Small intestine (tissue), 7 donors: ENCODE measurements around the gene PSMC1. TPM values are rescaled to one million over a fixed set of nuclear protein-coding genes. Genes with fewer than 3 reads are reported as not detected.

Experiments used
- DNase-seq, 2 donors: peaks; one replicate each; pipeline versions ENCODE4 v3.0.0 to v3.0.0-alpha.2; 2013
- FAIRE-seq: peaks from 2 replicates; lab custom pipeline; 2012; peaks lifted over from hg19 to GRCh38; lab: Jason Lieb, UNC
- H3K27ac ChIP-seq, 3 donors: one replicate each; pipeline ENCODE4 v1.5.1; 2013; ENCODE audit warnings: low read length in 2 of 3, mild to moderate bottlenecking in 2 of 3, control low read depth in 1 of 3, inconsistent platforms in 1 of 3, low read depth in 1 of 3, moderate library complexity in 1 of 3
- H3K27me3 ChIP-seq, 3 donors: one replicate each; pipeline ENCODE4 v1.6.1; 2013; ENCODE audit warnings: low read length in 3 of 3, inconsistent platforms in 1 of 3; ENCODE audit not compliant: control insufficient read depth in 3 of 3, insufficient read depth in 3 of 3
- H3K36me3 ChIP-seq, 3 donors: one replicate each; pipeline ENCODE4 v1.6.1; 2013; ENCODE audit warnings: low read length in 3 of 3, inconsistent platforms in 1 of 3, low read depth in 1 of 3, mild to moderate bottlenecking in 1 of 3, moderate library complexity in 1 of 3; ENCODE audit not compliant: control insufficient read depth in 3 of 3, insufficient read depth in 2 of 3
- H3K4me1 ChIP-seq, 3 donors: one replicate each; pipeline ENCODE4 v1.6.1; 2013; ENCODE audit warnings: low read length in 2 of 3, inconsistent platforms in 1 of 3, low read depth in 1 of 3, mild to moderate bottlenecking in 1 of 3, moderate library complexity in 1 of 3; ENCODE audit not compliant: control insufficient read depth in 3 of 3, insufficient read depth in 2 of 3
- H3K4me3 ChIP-seq, 3 donors: one replicate each; pipeline ENCODE4 v1.5.1; 2013; ENCODE audit warnings: low read length in 3 of 3, control low read depth in 1 of 3, inconsistent platforms in 1 of 3, low read depth in 1 of 3, mild to moderate bottlenecking in 1 of 3, moderate library complexity in 1 of 3
- H3K9me3 ChIP-seq, 2 donors: one replicate each; pipeline ENCODE4 v1.6.1; 2013; ENCODE audit warnings: low read depth in 1 of 2, low read length in 1 of 2; ENCODE audit not compliant: control insufficient read depth in 2 of 2, insufficient read depth in 1 of 2
- WGBS, 3 donors: extraction: QIAGEN DNeasy Blood & Tissue Kit; methylation state at CpG; one replicate each; pipeline ENCODE4 v1.1.7; 2013; 5-methylcytosine and 5-hydroxymethylcytosine counted together
- polyA plus RNA-seq, 4 donors: library from polyadenylated mRNA; stranded (reverse) in 3 of 4; unstranded in 1 of 4; fragments of 200-250 nt in 3 of 4; fragments of 120-200 nt in 1 of 4; gene quantifications; one replicate each; pipeline versions ENCODE4 v1.2.1 to v1.2.3, GENCODE V29; 2013
- donor health status: healthy with polysubstance abuse.
- donor health status: control.
- donor health status: control.
- donor health status: Bipolar disorder and iron deficiency.
- donor health status: healthy.

The PSMC1 gene
- polyA plus RNA-seq, 4 donors, result 85.0 to 172 (median 127) TPM

GRCh38 chr14:90318016-90318415 lies 61.7 kb downstream of the PSMC1 start:
- peak in 1 of 2 donors; percentile 49 for DNase-seq
- FAIRE-seq, result no peak
- no peaks in the 10 kb centered on the region for H3K9me3 ChIP-seq
- WGBS, 3 donors, result 26 to 67% (median 38%) methylated on average over 4 of the region's 4 CpGs
- no peaks in the 10 kb centered on the region for H3K27me3 ChIP-seq
- H3K4me1 ChIP-seq, result peaks cover 0 to 3% (median 0%) of the 10 kb centered on the region in 3 donors
- H3K27ac ChIP-seq, result no peak overlapping the region
- no peak overlapping the region for H3K4me3 ChIP-seq
- H3K36me3 ChIP-seq, result peaks cover 2 to 30% (median 5%) of the 10 kb centered on the region in 3 donors

DNA sequence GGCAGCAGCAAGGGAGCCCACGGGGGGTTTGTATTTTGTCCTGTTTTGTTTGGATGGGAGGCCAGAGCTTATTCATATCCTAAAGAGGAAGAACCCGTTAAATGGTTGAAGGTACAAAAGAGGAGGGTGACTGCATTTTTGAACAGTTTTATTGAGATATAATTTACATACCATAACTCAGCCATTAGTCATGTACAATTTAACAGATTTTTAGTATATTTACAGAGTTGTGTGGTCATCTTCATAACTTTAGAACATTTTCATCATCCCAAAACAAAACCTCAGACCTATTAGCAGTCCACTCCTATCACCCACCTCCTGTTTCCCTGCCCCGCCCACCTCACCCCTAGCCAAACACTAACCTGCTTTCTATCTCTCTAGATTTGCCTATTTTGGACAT lies 62.8 kb downstream of the PSMC1 start:
- Histone ChIP-seq H3K9me3 (no peaks in the 10 kb centered on the region), H3K4me1 (peaks cover 0 to 5% (median 0%) of the 10 kb centered on the region in 3 donors), H3K27me3 (no peaks in the 10 kb centered on the region), H3K4me3 (no peak overlapping the region), H3K27ac (no peak overlapping the region), H3K36me3 (peaks cover 2 to 24% (median 2%) of the 10 kb centered on the region in 3 donors)
- DNase-seq (no peak), FAIRE-seq (no peak)
- 89 to 92% (median 90%) methylated on average over 3 of the region's 3 CpGs for WGBS, 3 donors

- Histone ChIP-seq H3K27ac (no peak overlapping the region), H3K4me1 (peaks cover 0 to 5% (median 0%) of the 10 kb centered on the region in 3 donors), H3K36me3 (peaks cover 2 to 20% (median 5%) of the 10 kb centered on the region in 3 donors), H3K27me3 (no peaks in the 10 kb centered on the region), H3K4me3 (no peak overlapping the region), H3K9me3 (no peaks in the 10 kb centered on the region)
- DNase-seq (no peak), FAIRE-seq (no peak)
- 92 to 93% (median 93%) methylated on average over 6 of the region's 6 CpGs for WGBS, 3 donors
Observed at GRCh38 chr14:90319634-90320541, 63.5 kb downstream of the PSMC1 start.

DNA sequence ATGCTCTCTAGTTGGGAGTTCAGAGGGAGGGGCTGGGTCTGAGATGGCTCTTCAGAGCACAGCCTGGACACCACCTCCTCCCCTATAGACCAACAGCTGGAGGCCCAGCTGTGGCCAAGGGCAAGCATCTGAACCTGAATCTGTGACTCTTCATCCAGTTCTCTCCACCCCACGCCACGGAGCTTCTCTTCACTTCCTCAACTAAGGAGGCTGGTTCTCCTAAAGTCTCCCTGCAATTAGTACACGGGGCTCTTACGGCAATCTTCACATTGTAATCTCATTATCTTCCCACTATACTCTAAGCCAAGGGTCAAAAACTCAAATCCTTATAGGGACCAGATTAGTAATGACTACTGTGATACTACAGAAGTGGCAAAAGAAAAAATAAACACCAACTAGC lies 65.5 kb downstream of the PSMC1 start:
- no peaks in the 10 kb centered on the region for H3K27me3 ChIP-seq
- H3K9me3 ChIP-seq, result no peaks in the 10 kb centered on the region
- 49 to 61% (median 60%) methylated on average over 4 of the region's 4 CpGs for WGBS, 3 donors
- H3K4me1 ChIP-seq, result peaks cover 0 to 5% (median 0%) of the 10 kb centered on the region in 3 donors
- FAIRE-seq (no peak), DNase-seq (peak in 1 of 2 donors; percentile 45)
- H3K4me3 ChIP-seq, result no peak overlapping the region
- H3K27ac ChIP-seq, result peak overlapping the region in 2 of 3 donors; percentile 10 to 70
- H3K36me3 ChIP-seq, result peaks cover 0 to 7% (median 3%) of the 10 kb centered on the region in 3 donors

Other genes with a start within 250 kb of the PSMC1 start
- under 1 TPM in 3 of 4 donors, not detected in 1; 0.15 to 0.66 (median 0.54) TPM for gene KCNK13, start 194.6 kb upstream of the PSMC1 start, polyA plus RNA-seq
- gene NRDE2, start 75.4 kb downstream of the PSMC1 start, polyA plus RNA-seq, result 10 to 100 TPM; 11.2 to 20.0 (median 16.3) TPM
- gene CALM1, start 140.5 kb downstream of the PSMC1 start, polyA plus RNA-seq, result 1,000 to 10,000 TPM in 2 of 4 donors, 100 to 1,000 TPM in 2; 596 to 1,791 (median 921) TPM